Measurements from ENCODE around the gene GDI1.

GDI1 gene

DNA sequence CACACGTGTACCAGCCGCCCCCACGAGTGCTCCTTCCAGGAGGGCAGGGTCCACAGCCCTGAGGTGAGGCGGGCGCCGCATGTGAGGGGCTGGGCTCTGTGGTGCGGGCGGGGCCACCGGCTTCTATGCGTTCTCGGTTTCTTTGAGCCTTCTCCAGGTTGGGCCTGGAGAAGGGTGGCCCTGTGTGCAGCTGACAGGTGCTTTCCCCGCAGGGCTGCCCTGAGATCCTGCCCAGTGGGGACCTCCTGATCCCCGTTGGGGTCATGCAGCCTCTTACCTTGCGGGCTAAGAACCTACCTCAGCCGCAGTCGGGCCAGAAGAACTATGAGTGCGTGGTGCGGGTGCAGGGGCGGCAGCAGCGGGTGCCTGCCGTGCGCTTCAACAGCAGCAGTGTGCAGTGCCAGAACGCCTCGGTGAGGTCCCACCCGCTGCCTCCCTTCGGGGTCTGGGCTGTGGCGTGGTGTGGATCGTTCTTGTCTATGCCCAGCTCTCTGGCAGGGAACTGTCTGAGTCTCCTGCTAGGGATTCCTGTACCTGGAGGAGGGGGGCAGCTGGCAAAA, 27.9 kb downstream of the GDI1 start:
- no peak for DNase-seq

DNA sequence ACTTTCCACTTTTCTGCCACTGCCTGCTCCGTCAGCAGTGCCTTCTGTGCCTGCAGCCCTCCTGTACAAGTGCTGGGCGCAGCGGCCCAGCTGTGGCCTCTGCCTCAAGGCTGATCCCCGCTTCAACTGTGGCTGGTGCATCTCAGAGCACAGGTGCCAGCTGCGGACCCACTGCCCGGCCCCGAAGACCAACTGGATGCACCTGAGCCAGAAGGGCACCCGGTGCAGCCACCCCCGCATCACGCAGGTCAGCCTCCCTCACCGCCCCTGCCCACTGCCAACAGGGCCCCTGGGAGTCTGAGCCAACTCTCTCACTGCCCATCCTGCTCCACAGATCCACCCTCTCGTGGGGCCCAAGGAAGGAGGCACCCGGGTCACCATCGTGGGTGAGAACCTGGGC, 28.6 kb downstream of the GDI1 start:
- DNase-seq, result no peak

DNA sequence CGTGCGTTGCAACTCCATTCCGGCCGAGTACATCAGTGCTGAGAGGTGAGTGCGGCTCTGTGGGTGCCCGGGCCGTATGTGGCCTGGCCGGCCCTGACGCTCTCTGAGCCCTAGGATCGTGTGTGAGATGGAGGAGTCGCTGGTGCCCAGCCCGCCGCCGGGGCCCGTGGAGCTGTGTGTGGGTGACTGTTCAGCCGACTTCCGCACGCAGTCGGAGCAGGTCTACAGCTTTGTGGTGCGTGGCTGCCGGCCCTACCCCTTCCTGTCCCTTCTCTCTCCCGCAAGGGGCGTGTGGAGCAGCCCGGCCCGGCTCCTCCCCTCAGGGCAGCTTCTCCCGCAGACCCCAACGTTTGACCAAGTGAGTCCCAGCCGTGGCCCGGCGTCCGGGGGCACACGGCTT, 29.1 kb downstream of the GDI1 start:
- DNase-seq, result no peak

DNA sequence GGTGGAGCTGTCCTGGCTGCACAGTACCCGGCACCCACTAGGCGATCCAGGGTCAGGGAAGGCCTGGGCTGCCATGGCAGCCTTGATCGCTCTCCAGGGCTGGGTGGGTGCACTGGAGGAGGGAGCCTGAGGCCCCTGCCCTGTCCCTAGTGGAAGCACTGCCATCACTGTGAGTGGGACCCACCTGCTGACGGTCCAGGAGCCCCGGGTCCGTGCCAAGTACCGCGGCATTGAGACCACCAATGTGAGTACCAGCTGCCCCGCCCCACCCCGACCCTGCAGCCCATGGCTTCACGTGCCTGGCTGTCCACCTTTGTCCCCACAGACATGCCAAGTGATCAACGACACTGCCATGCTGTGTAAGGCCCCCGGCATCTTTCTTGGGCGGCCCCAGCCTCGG, 30.0 kb downstream of the GDI1 start:
- no peak for DNase-seq

GRCh38 chrX:154467556-154467955, 30.6 kb downstream of the GDI1 start:
- DNase-seq, result no peak

GRCh38 chrX:154468217-154468616, 31.3 kb downstream of the GDI1 start:
- no peak for DNase-seq

DNA sequence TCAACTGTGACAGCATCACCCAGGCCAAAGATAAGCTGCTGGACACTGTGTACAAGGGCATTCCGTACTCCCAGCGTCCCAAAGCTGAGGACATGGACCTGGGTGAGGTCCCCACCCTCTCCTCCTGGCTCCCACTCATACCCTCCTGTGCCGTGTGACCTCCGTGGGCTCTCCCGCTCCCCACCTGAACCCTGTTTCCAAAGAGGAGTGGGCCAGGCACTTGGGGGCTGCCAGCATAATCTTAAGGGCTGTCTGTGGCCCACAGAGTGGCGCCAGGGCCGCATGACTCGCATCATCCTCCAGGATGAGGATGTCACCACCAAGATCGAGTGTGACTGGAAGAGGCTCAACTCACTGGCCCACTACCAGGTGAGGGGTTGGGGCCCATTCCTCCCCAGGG, 32.2 kb downstream of the GDI1 start:
- DNase-seq, result no peak

GRCh38 chrX:154469880-154470279, 32.9 kb downstream of the GDI1 start:
- DNase-seq, result no peak

DNA sequence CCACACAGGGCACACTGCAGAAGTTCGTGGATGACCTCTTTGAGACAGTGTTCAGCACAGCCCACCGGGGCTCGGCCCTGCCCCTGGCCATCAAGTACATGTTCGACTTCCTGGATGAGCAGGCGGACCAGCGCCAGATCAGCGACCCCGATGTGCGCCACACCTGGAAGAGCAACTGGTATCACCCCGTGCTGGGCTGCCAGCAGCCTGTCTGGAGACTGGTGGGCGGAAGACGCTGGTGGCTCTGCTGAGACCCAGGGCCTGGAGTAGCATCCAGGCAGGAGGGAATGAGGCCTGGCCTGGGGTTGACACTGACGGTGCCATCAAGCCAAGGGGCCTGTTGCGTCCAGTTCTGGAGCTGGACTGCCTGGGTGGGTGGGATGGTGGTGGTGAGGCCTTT, 33.5 kb downstream of the GDI1 start:
- no peak for DNase-seq

DNA sequence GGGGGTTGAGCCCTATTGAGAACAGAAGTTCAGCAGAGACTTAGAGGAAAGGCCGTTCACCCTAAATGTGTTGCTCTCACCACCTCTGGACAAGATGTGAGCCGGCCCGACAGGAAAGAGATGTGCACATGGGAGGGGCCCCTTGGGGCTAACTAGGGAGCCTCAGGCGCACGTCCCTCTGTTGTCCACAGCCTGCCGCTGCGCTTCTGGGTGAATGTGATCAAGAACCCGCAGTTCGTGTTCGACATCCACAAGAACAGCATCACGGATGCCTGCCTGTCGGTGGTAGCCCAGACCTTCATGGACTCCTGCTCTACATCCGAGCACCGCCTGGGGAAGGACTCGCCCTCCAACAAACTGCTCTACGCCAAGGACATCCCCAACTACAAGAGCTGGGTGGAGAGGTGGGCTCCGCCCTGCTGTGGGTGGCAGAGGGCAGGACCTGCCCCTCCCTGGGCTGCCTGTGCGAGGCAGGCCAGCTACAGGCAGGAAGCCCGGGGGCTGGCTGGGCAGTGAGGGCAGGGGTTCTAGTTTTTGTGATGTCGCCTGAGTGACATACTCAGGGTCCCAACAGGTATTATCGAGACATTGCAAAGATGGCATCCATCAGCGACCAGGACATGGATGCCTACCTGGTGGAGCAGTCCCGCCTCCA, 34.1 kb downstream of the GDI1 start:
- no peak for DNase-seq

DNA sequence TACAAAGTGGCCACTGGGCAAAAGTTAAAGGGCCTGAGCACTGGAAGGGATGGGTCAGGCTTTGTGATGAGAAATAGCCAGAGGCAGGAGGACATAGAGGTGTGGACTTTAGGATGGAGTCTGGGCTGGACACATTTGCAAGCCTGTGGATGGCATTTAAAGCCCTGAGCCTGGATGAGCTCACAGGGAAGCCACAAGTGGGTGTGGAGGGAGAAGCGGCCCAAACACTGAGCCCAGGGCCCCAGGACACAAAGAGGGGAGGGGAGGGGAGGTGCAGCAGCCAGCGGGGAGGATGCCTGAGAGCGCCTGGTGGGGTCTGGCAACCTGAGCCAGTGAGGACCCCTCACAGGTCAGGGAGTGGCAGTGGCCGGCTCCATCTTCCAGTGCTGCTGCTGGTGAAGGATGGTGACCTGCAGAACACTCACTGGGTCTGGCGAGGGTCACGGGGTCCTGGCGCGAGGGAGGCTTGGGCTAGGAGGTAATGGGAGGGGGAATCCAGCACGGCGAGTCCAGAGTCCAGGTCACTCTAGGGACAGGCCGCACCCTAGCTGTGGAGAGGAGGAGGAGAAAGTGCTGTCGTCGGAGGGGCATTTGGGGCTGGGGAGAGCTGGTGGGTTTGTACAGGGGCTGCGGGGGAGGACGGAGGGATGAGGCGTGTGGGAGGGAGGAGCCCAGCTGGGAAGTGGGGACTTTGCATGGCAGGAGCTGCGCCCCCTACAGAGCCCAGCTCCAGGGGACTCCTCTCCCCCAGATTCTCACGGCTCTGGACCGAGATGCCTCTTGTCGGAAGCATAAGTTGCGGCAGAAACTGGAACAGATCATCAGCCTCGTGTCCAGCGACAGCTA, 35.1 kb downstream of the GDI1 start:
- DNase-seq, result no peak

- DNase-seq, result peak; percentile 9
Observed at GRCh38 chrX:154472685-154473632, 36.0 kb downstream of the GDI1 start.

GRCh38 chrX:154473683-154474082, 36.7 kb downstream of the GDI1 start:
- no peak for DNase-seq

DNA sequence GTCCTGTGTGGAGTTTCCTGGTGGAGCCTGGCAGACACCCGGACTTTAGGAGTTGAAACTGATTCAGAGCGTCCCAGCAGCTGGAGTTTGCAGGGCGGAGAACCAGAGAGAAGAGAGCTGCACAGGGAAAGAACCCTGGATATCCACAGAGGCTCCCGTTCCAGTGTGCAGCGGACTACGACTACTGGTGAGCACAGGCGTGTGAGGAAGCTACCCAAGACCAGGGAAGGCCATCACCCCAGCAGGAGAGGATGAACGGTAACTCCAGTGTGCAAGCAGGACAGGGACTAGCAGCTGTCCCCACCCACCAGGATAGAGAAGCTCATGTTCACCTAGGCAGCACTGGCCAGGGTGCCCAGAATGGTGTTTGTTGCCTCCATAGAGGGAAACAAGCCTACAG, 39.9 kb downstream of the GDI1 start:
- DNase-seq, result no peak

DNA sequence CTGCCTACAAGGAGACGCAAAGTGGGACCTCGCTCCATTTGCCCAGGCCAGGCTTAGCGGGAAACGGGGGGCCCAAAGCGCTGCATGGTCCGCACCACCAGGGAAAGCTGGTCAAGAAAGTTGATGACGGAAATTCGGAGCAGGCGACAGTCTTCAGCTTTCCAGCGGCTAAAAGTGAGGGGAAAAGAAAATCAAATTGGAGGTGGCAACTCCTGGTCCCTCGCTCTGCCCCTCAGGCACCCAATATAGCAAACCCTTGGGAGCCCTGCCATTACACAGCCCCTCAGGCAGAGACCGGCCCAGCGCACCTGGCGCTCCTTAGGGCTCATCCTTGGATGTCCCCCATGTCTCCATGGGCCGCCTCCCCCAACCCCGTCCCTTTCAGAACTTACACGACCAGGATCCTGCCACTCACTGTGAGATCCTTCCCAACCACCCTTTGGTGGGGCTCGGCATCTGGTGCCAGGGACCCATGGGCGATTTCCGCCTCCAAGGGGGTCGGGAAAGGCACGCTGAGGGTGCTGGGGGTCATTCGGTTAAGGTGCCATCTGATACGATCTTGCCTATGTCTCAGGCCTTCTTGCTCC, 41.0 kb downstream of the GDI1 start:
- peak; percentile 5 for DNase-seq

DNA sequence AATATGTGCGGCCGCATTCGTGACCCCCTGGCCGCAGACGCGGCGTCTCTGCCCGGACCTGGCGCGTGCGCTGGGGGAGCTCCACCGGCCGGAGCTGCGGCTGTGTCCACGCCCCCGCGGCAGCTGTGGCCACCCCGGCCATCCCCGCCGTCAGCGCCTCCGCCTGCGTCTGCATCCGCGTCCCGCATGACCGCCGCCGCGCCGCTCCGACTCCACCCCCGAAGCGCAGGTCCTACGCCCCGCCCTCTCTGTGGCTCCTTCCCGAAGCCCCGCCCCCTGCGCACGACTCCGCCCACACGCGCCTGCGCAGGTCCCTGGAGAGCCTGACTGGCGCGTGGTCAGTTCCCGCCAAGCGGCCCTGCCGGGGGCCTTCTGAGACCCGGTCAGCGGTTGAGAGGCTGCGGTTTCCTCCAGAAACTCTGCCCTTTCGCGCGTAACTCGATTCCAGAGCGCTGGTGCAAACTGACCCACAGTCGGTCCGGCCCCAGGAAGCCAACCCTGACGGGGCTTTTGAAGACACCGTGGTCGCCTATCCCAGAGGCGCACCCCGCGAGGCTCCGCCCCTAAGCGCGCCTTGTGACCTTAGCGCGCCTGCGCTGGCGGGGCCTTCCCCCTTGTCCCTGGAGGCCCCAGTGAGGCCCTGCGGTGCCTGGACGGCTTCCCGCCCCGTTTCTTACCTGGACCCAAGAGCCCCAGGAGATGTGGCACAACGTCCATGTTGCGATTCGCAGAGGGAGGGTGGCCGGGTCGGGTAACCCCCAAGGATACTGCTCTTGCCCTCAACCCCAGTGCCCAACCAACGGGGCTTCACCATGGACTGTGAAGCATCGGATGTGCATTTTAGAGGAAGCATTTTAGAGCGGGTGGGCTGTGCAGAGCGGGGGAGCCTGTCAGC, 42.0 kb downstream of the GDI1 start, which contains the start of gene LAGE3:
TSS of gene LAGE3 (minus strand) at position 554 of the 895 bp plus-strand sequence. CDS start at position 188, 366 bp downstream.
- DNase-seq, result peak; percentile 94

GRCh38 chrX:154481195-154481594, 44.2 kb downstream of the GDI1 start:
- DNase-seq, result no peak

DNA sequence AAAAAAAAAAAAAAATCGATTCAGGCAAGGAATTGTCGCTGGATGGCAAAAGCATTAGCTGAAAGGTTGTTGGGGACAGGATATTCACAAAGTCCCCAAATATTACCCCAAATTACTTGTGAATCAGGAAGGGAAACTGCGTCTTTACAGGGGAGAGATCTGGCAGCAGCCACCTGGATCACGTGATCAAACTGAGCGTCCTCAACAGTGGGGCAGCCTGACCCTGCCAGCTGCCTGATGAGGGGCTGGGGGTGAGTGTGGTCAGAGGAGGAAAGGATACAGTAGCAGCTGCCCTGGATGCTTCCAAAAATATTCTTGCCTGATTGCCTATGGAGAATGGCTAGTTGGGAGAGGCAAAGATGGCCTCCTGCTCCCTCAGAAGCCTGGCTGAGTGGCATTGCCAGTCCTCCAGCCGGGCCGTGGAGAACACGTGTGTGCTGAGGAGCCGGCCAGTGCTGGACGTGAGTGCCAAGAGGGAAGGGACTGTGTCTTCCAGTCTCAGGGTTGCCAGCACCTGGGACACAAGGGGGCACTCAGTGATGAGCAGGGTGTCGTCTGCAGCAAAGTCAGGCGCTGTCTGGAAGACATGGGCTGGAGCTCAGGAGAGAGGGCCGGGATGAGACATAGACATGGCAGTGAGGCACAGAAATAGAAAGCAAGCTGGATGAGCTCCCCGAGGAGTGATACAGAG, 45.1 kb downstream of the GDI1 start:
- no peak for DNase-seq

GRCh38 chrX:154482786-154483185, 45.8 kb downstream of the GDI1 start:
- no peak for DNase-seq

GRCh38 chrX:154483325-154483724, 46.4 kb downstream of the GDI1 start:
- no peak for DNase-seq

Data from CD4-positive, alpha-beta T cell treated with Interleukin-17A for 1 hour (primary cell).